Stimulated activated CD8-positive, alpha-beta memory T cell treated with anti-CD3 and anti-CD28 coated beads, Interleukin-7, amount 100 ng/mL, for 4 hours (primary cell): ENCODE results near the gene GALNT2.

Experiments
- DNase-seq, 2 donors: peaks; one replicate each; pipeline ENCODE4 v3.0.0-alpha.2; 2020; ENCODE audit warnings: low read depth in 2 of 2

Gene GALNT2

DNA sequence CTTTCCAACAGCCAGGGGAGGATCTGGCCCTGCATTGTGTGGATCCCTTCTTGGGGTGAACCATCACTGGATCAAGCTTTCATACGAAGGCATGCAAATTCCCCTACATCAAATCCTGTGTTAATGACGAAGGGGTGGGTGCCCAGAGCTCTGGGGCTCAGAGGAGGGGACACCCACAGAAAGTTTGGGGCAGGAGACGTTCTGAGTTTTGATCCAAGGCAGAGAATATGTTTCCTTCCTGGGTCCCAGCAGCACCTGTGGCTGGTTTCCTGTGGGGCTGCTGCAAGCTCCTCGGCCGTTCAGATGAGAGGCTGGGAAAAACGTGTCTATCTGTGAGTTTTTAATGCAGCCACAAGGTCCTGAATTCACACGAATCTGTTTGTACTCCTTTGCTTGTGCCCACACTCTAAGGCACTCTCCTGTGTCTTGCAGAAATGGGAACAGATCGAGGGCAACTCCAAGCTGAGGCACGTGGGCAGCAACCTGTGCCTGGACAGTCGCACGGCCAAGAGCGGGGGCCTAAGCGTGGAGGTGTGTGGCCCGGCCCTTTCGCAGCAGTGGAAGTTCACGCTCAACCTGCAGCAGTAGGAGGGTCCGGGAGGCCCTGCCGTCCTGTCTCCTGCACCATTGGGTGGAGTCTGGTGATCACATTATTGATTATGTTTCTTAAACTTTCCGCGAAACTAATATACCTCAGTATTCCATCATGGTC, 212.0 kb downstream of the GALNT2 start:
- DNase-seq = no peak

- DNase-seq = no peak
Observed at GRCh38 chr1:230279583-230279945, 212.5 kb downstream of the GALNT2 start.

DNA sequence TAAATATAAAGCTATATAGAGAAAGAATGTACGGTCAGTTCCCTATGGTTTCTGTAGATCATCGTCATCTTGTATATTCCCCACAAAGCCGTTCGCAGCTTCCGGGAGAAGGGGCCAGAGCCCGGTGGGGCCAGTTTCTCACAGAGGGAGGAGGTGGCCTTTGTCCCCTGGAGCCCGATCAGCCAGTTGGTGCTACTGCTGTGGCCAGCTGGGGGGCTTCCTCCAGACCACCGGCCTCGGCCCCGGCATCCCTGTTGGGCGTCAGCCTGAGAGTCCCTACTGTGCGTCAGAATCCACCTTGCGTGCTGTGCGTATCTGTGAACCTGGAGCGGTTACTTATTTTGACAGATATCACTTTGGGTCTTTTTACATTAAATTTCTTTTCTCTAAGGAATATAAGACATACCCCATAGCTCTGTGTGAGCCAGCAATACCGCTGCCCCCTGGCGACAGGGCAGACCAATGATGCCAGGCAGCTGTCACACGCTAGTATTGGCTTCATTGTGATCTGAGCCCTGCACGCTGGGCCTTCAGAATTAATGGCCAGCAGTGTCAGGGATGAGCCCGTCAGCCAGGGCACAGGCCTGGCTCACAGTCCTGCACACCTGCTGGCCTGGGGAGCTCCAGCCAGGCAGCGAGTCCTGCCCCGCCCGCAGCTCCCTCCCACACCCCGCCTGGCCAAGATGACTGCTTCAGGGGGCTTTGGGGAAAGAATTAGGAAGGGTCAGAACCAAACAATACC, 213.2 kb downstream of the GALNT2 start:
- no peak for DNase-seq

- no peak for DNase-seq
Observed at GRCh38 chr1:230280906-230281413, 213.9 kb downstream of the GALNT2 start.

DNA sequence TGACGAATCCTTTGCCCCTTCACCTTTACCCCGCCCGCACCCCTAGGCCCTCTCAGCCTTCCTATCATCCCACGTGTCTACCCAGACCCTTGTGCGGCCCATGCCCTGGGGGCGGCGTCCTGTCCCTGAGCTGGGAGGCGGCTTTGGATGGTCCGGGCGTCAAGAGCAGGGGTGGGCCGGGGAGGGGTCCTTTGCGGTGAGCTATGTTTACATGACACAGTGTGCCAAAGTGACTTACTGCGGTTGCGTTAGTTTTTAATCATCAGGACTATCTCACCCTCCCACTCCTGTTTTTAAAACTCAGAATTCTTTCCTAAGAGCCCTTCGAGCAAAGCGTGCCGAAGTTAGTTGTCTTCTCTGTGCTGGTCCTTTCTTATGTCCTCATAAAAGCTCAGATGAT, 214.5 kb downstream of the GALNT2 start:
- DNase-seq = no peak

DNA sequence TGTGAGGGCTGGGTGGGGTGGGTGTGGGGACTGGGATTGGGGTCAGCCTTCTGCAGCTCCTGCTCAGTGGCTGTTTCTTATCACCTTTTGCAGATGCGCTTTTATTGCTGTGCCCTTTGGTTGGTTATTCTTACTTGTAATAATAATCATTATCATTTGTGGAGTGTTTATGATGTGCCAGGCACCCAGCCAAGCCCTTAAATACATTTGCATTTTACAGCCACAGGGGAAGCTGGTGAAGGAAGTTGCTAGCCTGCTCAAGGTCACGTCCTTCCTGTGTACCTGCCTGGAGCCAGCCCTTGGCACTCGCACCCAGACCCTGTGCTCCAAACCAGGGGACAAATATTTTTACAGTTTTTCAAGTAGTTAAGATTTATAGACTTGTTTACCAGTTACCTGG, 215.1 kb downstream of the GALNT2 start:
- no peak for DNase-seq

- DNase-seq = no peak
Observed at GRCh38 chr1:230283678-230284077, 216.6 kb downstream of the GALNT2 start.

GRCh38 chr1:230284891-230285290, 217.9 kb downstream of the GALNT2 start:
- DNase-seq = no peak

GRCh38 chr1:230285351-230285750, 218.3 kb downstream of the GALNT2 start:
- no peak for DNase-seq

DNA sequence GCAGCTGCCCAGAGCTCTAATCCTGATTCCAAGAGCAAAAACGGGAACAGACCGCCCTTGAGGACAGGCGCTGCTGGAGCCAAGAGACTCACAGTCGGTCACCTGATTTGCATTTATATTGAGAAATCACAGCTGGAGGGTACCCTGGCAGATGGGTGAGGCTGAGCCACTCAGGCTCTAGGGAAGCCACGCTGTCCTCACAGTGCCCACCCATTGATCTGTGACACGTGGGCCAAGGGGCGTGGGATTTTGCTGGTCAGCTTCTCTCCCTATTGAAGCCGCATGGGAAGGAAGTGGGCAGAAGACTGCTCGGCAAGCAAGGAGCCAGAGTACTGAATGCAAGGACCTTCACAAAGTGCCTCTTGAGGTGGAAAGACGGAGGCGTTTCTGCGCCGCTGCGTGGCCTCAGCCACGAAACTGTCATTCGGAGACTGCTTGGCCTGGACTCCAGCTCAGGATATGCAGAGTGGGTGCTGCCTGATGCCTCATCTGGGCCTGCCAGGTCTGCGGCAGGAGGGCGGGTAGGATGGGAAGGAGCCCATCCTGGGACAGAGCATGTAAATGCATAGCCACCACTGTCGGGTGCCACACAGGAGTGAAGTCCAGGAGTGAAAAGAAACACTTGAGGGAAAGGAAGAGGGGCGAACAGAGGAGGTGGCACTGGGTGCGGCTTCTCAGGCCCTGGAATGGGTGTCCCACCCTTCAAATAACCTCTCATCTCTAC, 219.3 kb downstream of the GALNT2 start:
- DNase-seq = no peak

DNA sequence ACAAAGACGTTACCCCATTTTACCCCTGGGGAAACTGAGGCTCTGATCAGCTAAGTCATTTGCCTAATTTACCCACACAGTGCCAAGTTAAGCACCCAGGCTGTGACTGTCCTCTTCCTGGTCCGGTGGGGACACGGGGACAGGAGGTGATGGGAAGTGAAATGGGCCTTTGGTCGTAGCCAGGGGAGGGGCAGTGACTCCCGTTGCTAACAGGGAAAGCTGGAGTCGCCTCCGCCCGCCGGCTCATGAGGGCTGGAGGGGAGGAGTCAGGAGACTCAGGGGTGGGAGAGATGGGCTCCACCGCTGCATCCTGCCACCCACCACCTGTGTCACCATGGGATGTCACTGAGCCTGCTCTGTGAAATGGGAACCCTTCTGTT, 219.8 kb downstream of the GALNT2 start:
- no peak for DNase-seq

GRCh38 chr1:230287674-230288315, 220.8 kb downstream of the GALNT2 start:
- DNase-seq = no peak

DNA sequence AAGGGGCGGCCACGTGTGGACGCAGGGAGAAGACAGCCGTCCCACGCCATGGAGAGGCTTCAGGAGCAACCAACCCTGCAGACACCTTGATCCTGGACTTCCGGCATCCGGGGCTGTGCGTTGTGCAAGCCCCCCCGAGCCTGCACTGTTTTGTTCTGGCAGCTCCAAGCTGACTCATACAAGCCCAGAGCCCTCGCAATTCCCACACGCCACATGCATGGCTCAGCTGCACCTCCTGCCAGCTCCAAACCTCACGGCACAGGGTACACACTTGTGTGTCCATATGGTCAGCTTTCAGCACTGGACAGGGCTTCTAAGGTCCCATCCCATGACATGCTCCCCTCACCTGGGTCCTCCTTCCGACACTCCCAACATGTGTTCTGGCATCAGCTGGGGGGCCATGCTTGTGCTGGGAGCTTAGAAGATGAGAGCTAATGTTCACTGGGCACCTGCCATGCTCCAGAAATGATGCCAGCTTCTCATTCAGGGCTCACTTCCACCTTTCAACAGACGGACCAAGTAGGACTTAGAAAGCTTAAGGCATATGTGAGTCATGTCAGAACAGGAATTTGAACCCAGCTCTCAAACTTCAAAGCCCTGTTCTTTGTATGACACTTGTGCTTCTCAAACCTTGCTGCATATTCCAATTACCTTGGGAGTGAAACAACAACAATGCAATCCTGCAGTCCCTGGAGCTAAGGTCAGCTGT, 221.8 kb downstream of the GALNT2 start:
- no peak for DNase-seq

DNA sequence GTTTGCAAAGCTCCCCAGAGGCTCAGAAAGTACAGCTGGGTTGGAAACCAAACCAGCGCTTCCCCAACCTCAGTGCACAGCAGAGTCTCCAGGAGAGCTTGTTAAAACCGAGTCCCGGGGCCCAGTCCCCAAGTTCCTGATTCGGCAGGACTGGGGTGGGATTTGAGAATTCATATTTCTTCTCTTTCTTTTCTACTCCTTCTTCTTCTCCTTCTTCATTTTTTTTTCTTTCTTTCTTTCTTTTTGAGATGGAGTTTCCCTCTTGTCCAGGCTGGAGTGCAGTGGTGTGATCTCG, 222.3 kb downstream of the GALNT2 start:
- no peak for DNase-seq

- no peak for DNase-seq
Observed at GRCh38 chr1:230291731-230292620, 224.9 kb downstream of the GALNT2 start.

GRCh38 chr1:230292689-230293389, 225.8 kb downstream of the GALNT2 start:
- no peak for DNase-seq

DNA sequence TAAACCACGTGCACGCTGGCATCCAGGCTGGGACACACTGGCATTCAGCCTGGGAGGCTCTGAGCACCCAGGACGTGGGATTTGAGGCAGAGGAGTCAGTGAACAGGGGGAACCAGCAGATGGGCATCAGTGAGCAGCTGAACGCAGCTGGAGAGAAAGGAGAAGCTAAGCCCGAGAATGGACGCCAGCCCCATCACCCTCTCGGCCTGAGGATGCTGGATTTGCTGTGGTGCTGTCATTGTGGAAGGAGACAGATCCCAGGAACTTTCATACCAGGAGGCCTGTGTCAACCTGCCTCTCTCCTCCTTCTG, 226.3 kb downstream of the GALNT2 start:
- DNase-seq = no peak

GRCh38 chr1:230295367-230295766, 228.3 kb downstream of the GALNT2 start:
- no peak for DNase-seq

DNA sequence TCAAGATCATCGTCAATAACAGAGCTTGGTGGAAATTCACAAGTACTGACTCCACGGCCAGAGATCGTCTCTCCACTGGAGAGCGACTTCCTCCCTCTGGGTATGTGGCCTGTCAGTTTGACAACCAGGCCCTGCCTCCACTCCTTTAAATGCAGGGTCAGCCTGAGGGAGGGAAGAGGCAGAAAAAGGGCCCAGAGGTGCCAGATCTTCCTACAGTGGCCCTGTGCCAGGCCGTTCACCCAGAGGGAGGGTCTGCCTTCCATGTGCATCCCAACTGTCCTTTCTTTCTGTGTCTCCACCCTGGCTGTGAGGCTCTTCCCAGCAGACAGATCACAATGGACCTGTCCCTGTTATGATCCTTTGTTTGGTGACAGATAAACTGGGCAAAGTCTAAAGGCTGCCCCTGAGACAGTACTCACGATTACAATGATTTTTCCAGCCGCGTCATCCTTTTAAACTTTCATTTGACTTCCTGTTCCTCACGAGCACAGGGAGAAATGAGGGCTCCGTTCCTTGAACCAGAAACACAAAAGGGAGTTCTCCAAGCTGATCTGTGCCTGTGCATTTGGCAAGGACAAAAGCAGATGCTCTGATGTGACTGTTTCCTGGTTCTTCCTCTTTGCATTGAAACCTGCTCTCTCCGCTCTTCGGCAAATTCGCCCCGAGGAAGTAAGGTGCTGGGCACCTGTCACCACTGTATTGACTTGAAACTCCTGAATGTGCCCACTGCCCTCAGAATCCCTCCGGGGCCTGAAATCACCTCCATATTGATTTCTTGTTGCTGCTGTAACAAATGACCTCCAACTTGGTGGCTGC, 232.4 kb downstream of the GALNT2 start:
- DNase-seq = no peak
